ENCODE measurements around the gene ZNF292.
"Not testable (repeated sequence)": the region's sequence is repeated elsewhere in the genome, so short reads cannot be mapped to it uniquely, and the experiment has no call there.

The ZNF292 gene

GRCh38 chr6:87281426-87281825 is 126.1 kb downstream of the ZNF292 start:
- no peak for DNase-seq

GRCh38 chr6:87282743-87283142 is 127.4 kb downstream of the ZNF292 start:
- no peak for DNase-seq

GRCh38 chr6:87283461-87283860 is 128.1 kb downstream of the ZNF292 start:
- no peak for DNase-seq

GRCh38 chr6:87287251-87287650 is 131.9 kb downstream of the ZNF292 start:
- no peak for DNase-seq

GRCh38 chr6:87289571-87289970 is 134.2 kb downstream of the ZNF292 start:
- DNase-seq, result no peak

- no peak for DNase-seq
Measured at GRCh38 chr6:87291883-87292282, 136.5 kb downstream of the ZNF292 start.

- no peak for DNase-seq
Measured at GRCh38 chr6:87293526-87293925, 138.2 kb downstream of the ZNF292 start.

- no peak for DNase-seq
Measured at GRCh38 chr6:87297119-87297518, 141.8 kb downstream of the ZNF292 start.

- DNase-seq, result not testable (repeated sequence)
Measured at GRCh38 chr6:87301277-87301676, 145.9 kb downstream of the ZNF292 start.

- no peak for DNase-seq
Measured at GRCh38 chr6:87308970-87309369, 153.6 kb downstream of the ZNF292 start.

GRCh38 chr6:87312860-87313259 is 157.5 kb downstream of the ZNF292 start:
- no peak for DNase-seq
